ENCODE measurements around the gene TFEB. TPM values are rescaled to one million over a fixed set of nuclear protein-coding genes. Genes with fewer than 3 reads are reported as not detected.
A peak's percentile ranks its signal among the peaks of the same experiment; 100 is the strongest.

TFEB gene
- polyA plus RNA-seq, 1 donor: 86.0 TPM

GRCh38 chr6:41642960-41643898 is 92.2 kb downstream of the TFEB start:
- Histone ChIP-seq H3K36me3 (ENCODE audit: control insufficient read depth, insufficient read depth, low read length) (peaks cover 19% of the 10 kb centered on the region), H3K27ac (ENCODE audit: low read length) (no peak overlapping the region), H3K9me3 (ENCODE audit: control insufficient read depth, low read depth, low read length) (no peaks in the 10 kb centered on the region), H3K27me3 (ENCODE audit: control insufficient read depth, insufficient read depth, low read length) (peaks cover 37% of the 10 kb centered on the region), H3K4me1 (ENCODE audit: control insufficient read depth, insufficient read depth, low read length) (peaks cover 2% of the 10 kb centered on the region), H3K4me3 (ENCODE audit: low read length) (no peak overlapping the region)
- no peak for DNase-seq
- no CpG with 5 or more reads among the region's 10 CpGs for WGBS (ENCODE audit: insufficient coverage, low lambda C conversion rate)

- Histone ChIP-seq H3K4me1 (ENCODE audit: control insufficient read depth, insufficient read depth, low read length) (peaks cover 9% of the 10 kb centered on the region), H3K27me3 (ENCODE audit: control insufficient read depth, insufficient read depth, low read length) (peaks cover 45% of the 10 kb centered on the region), H3K27ac (ENCODE audit: low read length) (no peak overlapping the region), H3K9me3 (ENCODE audit: control insufficient read depth, low read depth, low read length) (no peaks in the 10 kb centered on the region), H3K36me3 (ENCODE audit: control insufficient read depth, insufficient read depth, low read length) (peaks cover 16% of the 10 kb centered on the region), H3K4me3 (ENCODE audit: low read length) (no peak overlapping the region)
- no CpG with 5 or more reads among the region's 11 CpGs for WGBS (ENCODE audit: insufficient coverage, low lambda C conversion rate)
- DNase-seq: no peak
Observed at GRCh38 chr6:41642090-41642959, 93.1 kb downstream of the TFEB start.

GRCh38 chr6:41641352-41641925 is 94.0 kb downstream of the TFEB start:
- H3K4me1 ChIP-seq (ENCODE audit: control insufficient read depth, insufficient read depth, low read length): peaks cover 13% of the 10 kb centered on the region
- no peak overlapping the region for H3K4me3 ChIP-seq (ENCODE audit: low read length)
- no peak for DNase-seq
- H3K27me3 ChIP-seq (ENCODE audit: control insufficient read depth, insufficient read depth, low read length): peaks cover 54% of the 10 kb centered on the region
- H3K36me3 ChIP-seq (ENCODE audit: control insufficient read depth, insufficient read depth, low read length): peaks cover 9% of the 10 kb centered on the region
- H3K27ac ChIP-seq (ENCODE audit: low read length): no peak overlapping the region
- H3K9me3 ChIP-seq (ENCODE audit: control insufficient read depth, low read depth, low read length): no peaks in the 10 kb centered on the region
- WGBS (ENCODE audit: insufficient coverage, low lambda C conversion rate): 60% methylated on average over 1 of the region's 9 CpGs

GRCh38 chr6:41640426-41640825 is 95.0 kb downstream of the TFEB start:
- peaks cover 55% of the 10 kb centered on the region for H3K27me3 ChIP-seq (ENCODE audit: control insufficient read depth, insufficient read depth, low read length)
- no peaks in the 10 kb centered on the region for H3K9me3 ChIP-seq (ENCODE audit: control insufficient read depth, low read depth, low read length)
- H3K27ac ChIP-seq (ENCODE audit: low read length): peak overlapping the region; percentile 74
- no CpG with 5 or more reads among the region's 7 CpGs for WGBS (ENCODE audit: insufficient coverage, low lambda C conversion rate)
- H3K4me1 ChIP-seq (ENCODE audit: control insufficient read depth, insufficient read depth, low read length): peaks cover 13% of the 10 kb centered on the region
- H3K4me3 ChIP-seq (ENCODE audit: low read length): no peak overlapping the region
- DNase-seq: no peak
- H3K36me3 ChIP-seq (ENCODE audit: control insufficient read depth, insufficient read depth, low read length): peaks cover 3% of the 10 kb centered on the region

GRCh38 chr6:41639809-41640371 is 95.5 kb downstream of the TFEB start:
- 67% methylated on average over 1 of the region's 8 CpGs for WGBS (ENCODE audit: insufficient coverage, low lambda C conversion rate)
- H3K4me3 ChIP-seq (ENCODE audit: low read length): peak overlapping the region; percentile 46
- H3K4me1 ChIP-seq (ENCODE audit: control insufficient read depth, insufficient read depth, low read length): peaks cover 13% of the 10 kb centered on the region
- peaks cover 3% of the 10 kb centered on the region for H3K36me3 ChIP-seq (ENCODE audit: control insufficient read depth, insufficient read depth, low read length)
- DNase-seq: peak; percentile 37 to 55
- no peaks in the 10 kb centered on the region for H3K9me3 ChIP-seq (ENCODE audit: control insufficient read depth, low read depth, low read length)
- peak overlapping the region; percentile 74 for H3K27ac ChIP-seq (ENCODE audit: low read length)
- peaks cover 53% of the 10 kb centered on the region for H3K27me3 ChIP-seq (ENCODE audit: control insufficient read depth, insufficient read depth, low read length)

GRCh38 chr6:41638935-41639808 is 96.2 kb downstream of the TFEB start:
- peak overlapping the region; percentile 74 for H3K27ac ChIP-seq (ENCODE audit: low read length)
- H3K9me3 ChIP-seq (ENCODE audit: control insufficient read depth, low read depth, low read length): no peaks in the 10 kb centered on the region
- DNase-seq: peak; percentile 58 to 60
- H3K36me3 ChIP-seq (ENCODE audit: control insufficient read depth, insufficient read depth, low read length): peaks cover 3% of the 10 kb centered on the region
- peaks cover 59% of the 10 kb centered on the region for H3K27me3 ChIP-seq (ENCODE audit: control insufficient read depth, insufficient read depth, low read length)
- 0% methylated on average over 2 of the region's 40 CpGs for WGBS (ENCODE audit: insufficient coverage, low lambda C conversion rate)
- peak overlapping the region; percentile 46 for H3K4me3 ChIP-seq (ENCODE audit: low read length)
- H3K4me1 ChIP-seq (ENCODE audit: control insufficient read depth, insufficient read depth, low read length): peaks cover 13% of the 10 kb centered on the region

GRCh38 chr6:41638002-41638934 is 97.1 kb downstream of the TFEB start, which contains the start of gene MDFI:
Gene MDFI, plus strand, starts transcription at chr6:41638468. Its CDS starts 282 bp downstream, at chr6:41638750.
- Histone ChIP-seq H3K9me3 (ENCODE audit: control insufficient read depth, low read depth, low read length) (no peaks in the 10 kb centered on the region), H3K4me3 (ENCODE audit: low read length) (peak within 1 kb of the TSS; percentile 46), H3K27me3 (ENCODE audit: control insufficient read depth, insufficient read depth, low read length) (peaks cover 59% of the 10 kb centered on the region), H3K27ac (ENCODE audit: low read length) (peak within 1 kb of the TSS; percentile 74), H3K4me1 (ENCODE audit: control insufficient read depth, insufficient read depth, low read length) (peaks cover 13% of the 10 kb centered on the region), H3K36me3 (ENCODE audit: control insufficient read depth, insufficient read depth, low read length) (peaks cover 3% of the 10 kb centered on the region)
- 20% methylated on average over 1 of the region's 86 CpGs for WGBS (ENCODE audit: insufficient coverage, low lambda C conversion rate)
- DNase-seq: peak; percentile 30 to 36

GRCh38 chr6:41637194-41638001 is 98.0 kb downstream of the TFEB start:
- Histone ChIP-seq H3K27ac (ENCODE audit: low read length) (peak overlapping the region; percentile 54), H3K36me3 (ENCODE audit: control insufficient read depth, insufficient read depth, low read length) (peaks cover 3% of the 10 kb centered on the region), H3K27me3 (ENCODE audit: control insufficient read depth, insufficient read depth, low read length) (peaks cover 61% of the 10 kb centered on the region), H3K9me3 (ENCODE audit: control insufficient read depth, low read depth, low read length) (no peaks in the 10 kb centered on the region), H3K4me3 (ENCODE audit: low read length) (peak overlapping the region; percentile 40), H3K4me1 (ENCODE audit: control insufficient read depth, insufficient read depth, low read length) (peaks cover 13% of the 10 kb centered on the region)
- no CpG with 5 or more reads among the region's 54 CpGs for WGBS (ENCODE audit: insufficient coverage, low lambda C conversion rate)
- peak in 1 of 2 donors; percentile 19 for DNase-seq

Measured in large intestine (tissue), 3 donors.